GM18511 (cell line): ENCODE data around the gene LAMB4.

Experiments
- ATAC-seq: cut with Tn5 transposase; IDR thresholded peaks from one replicate; pipeline ENCODE4 v1.9.1; 2021; ENCODE audit warnings: mild to moderate bottlenecking, moderate library complexity; ENCODE audit not compliant: unreplicated experiment

Gene LAMB4

GRCh38 chr7:108079648-108080591 is 50.2 kb downstream of the LAMB4 start:
- ATAC-seq: no peak

- ATAC-seq: no peak
Measured at GRCh38 chr7:108079276-108079647, 50.9 kb downstream of the LAMB4 start.

GRCh38 chr7:108078691-108079090 is 51.5 kb downstream of the LAMB4 start:
- no peak for ATAC-seq

GRCh38 chr7:108078211-108078673 is 51.9 kb downstream of the LAMB4 start:
- ATAC-seq: no peak

- ATAC-seq: no peak
Measured at GRCh38 chr7:108077709-108078108, 52.5 kb downstream of the LAMB4 start.

GRCh38 chr7:108076156-108076555 is 54.0 kb downstream of the LAMB4 start:
- ATAC-seq: no peak

GRCh38 chr7:108073305-108074070 is 56.7 kb downstream of the LAMB4 start:
- ATAC-seq: no peak

- no peak for ATAC-seq
Measured at GRCh38 chr7:108072739-108073138, 57.4 kb downstream of the LAMB4 start.

GRCh38 chr7:108072116-108072515 is 58.0 kb downstream of the LAMB4 start:
- ATAC-seq: no peak

GRCh38 chr7:108071551-108071950 is 58.6 kb downstream of the LAMB4 start:
- ATAC-seq: no peak

GRCh38 chr7:108069646-108070045 is 60.5 kb downstream of the LAMB4 start:
- ATAC-seq: no peak

GRCh38 chr7:108067844-108068243 is 62.3 kb downstream of the LAMB4 start:
- no peak for ATAC-seq

GRCh38 chr7:108066486-108066885 is 63.7 kb downstream of the LAMB4 start:
- no peak for ATAC-seq

- ATAC-seq: peak; percentile 78
Measured at GRCh38 chr7:108063520-108063933, 66.6 kb downstream of the LAMB4 start.

- no peak for ATAC-seq
Measured at GRCh38 chr7:108062250-108063014, 67.7 kb downstream of the LAMB4 start.

GRCh38 chr7:108059526-108059925 is 70.6 kb downstream of the LAMB4 start:
- ATAC-seq: no peak

- ATAC-seq: no peak
Measured at GRCh38 chr7:108057951-108058481, 72.1 kb downstream of the LAMB4 start.

GRCh38 chr7:108055611-108056021 is 74.5 kb downstream of the LAMB4 start:
- no peak for ATAC-seq

- ATAC-seq: no peak
Measured at GRCh38 chr7:108054537-108054936, 75.6 kb downstream of the LAMB4 start.

GRCh38 chr7:108053250-108053649 is 76.9 kb downstream of the LAMB4 start:
- ATAC-seq: no peak

GRCh38 chr7:108051454-108051853 is 78.7 kb downstream of the LAMB4 start:
- ATAC-seq: no peak
